Left lung (tissue), 10 donors: ENCODE measurements around the gene CEACAM16. TPM values are rescaled to one million over a fixed set of nuclear protein-coding genes. Genes with fewer than 3 reads are reported as not detected.

Source experiments
- ATAC-seq: fragments of 200-7000 bp; cut with Tn5 transposase; one replicate; pipeline ENCODE4 v1.9.1; 2020; ENCODE audit warnings: moderate library complexity
- DNase-seq, 4 donors: peaks; one replicate each; pipeline ENCODE4 v3.0.0-alpha.2; 2013 to 2020
- H3K27ac ChIP-seq, 2 donors: fragments of 200-600 bp; sonication (generic) in 1 of 2; one replicate each; pipeline versions ENCODE4 v1.5.0 to v1.8.0; 2020 to 2021
- H3K27me3 ChIP-seq, 2 donors: fragments of 200-600 bp; sonication (generic) in 1 of 2; one replicate each; pipeline versions ENCODE4 v1.5.0 to v1.8.0; 2020 to 2021
- H3K36me3 ChIP-seq, 2 donors: fragments of 200-600 bp; sonication (generic) in 1 of 2; one replicate each; pipeline versions ENCODE4 v1.5.0 to v1.8.0; 2020 to 2021
- H3K4me1 ChIP-seq, 2 donors: fragments of 200-600 bp; one replicate each; pipeline ENCODE4 v1.8.0; 2021
- H3K4me3 ChIP-seq, 2 donors: fragments of 200-600 bp; sonication (generic) in 1 of 2; one replicate each; pipeline versions ENCODE4 v1.5.0 to v1.8.0; 2020 to 2021; ENCODE audit warnings: mild to moderate bottlenecking in 1 of 2
- H3K9me3 ChIP-seq, 2 donors: fragments of 200-600 bp; sonication (generic) in 1 of 2; one replicate each; pipeline versions ENCODE4 v1.5.0 to v1.8.0; 2020 to 2021
- CTCF ChIP-seq, 2 donors: fragments of 200-600 bp; sonication (generic) in 1 of 2; IDR thresholded peaks; one replicate each; pipeline versions ENCODE4 v1.5.0 to v1.8.0; 2021; ENCODE audit warnings: antibody characterized with exemption in 2 of 2
- intact Hi-C, 2 donors: fragments of 100-400 bp; cut with DNase I; formaldehyde crosslinking; loops; one replicate each; pipeline versions ENCODE4 v1.11.2 to v1.14.2; 2022
- polyA plus RNA-seq, 6 donors: library from polyadenylated mRNA; unstranded; fragments of 120-200 nt; gene quantifications; one replicate each; pipeline ENCODE4 v1.2.1, GENCODE V29; 2013; ENCODE audit not compliant: insufficient read length in 6 of 6
- total RNA-seq, 2 donors: library from RNA; stranded (reverse); fragmentation: NEBNext Ultra II Directional; extraction: Animal tissue kit (Norgen Biotek cat#: 25700); gene quantifications; one replicate each; pipeline ENCODE4 v1.2.1, GENCODE V29; 2021
- donor health status: DM: no; HTN: yes; CAD: no.
- donor health status: DM: no; HTN: no; CAD: no.

The CEACAM16 gene
- total and polyA plus RNA-seq, 8 donors: 0.20 TPM; not detected in 7

GRCh38 chr19:44657211-44657921 lies 41.6 kb upstream of the CEACAM16 start:
- peak; percentile 95 to 99 for TF ChIP-seq CTCF (IDR thresholded peaks at IDR 0.05)
- peaks cover 0 to 17% of the 10 kb centered on the region in 2 donors for H3K4me1 ChIP-seq
- intact Hi-C loops: loop anchor here (5.0 kb wide), 2 partner anchors 80 to 85 kb away; no protein-coding TSS in a partner anchor
- H3K27me3 ChIP-seq: no peaks in the 10 kb centered on the region
- H3K36me3 ChIP-seq: peaks cover 0 to 95% of the 10 kb centered on the region in 2 donors
- peak; percentile 43 to 87 (median 60) for DNase-seq
- no peaks in the 10 kb centered on the region for H3K9me3 ChIP-seq
- H3K4me3 ChIP-seq: no peak overlapping the region
- ATAC-seq: peak; percentile 56
- H3K27ac ChIP-seq: no peak overlapping the region

GRCh38 chr19:44658069-44658733 lies 40.8 kb upstream of the CEACAM16 start:
- H3K27ac ChIP-seq: no peak overlapping the region
- DNase-seq (no peak), ATAC-seq (no peak)
- intact Hi-C loops: loop anchor here (5.0 kb wide), 2 partner anchors 81 to 86 kb away; no protein-coding TSS in a partner anchor
- H3K27me3 ChIP-seq: no peaks in the 10 kb centered on the region
- TF ChIP-seq CTCF (IDR thresholded peaks at IDR 0.05): no peak
- no peaks in the 10 kb centered on the region for H3K9me3 ChIP-seq
- H3K4me3 ChIP-seq: no peak overlapping the region
- peaks cover 0 to 97% of the 10 kb centered on the region in 2 donors for H3K36me3 ChIP-seq
- H3K4me1 ChIP-seq: peaks cover 0 to 17% of the 10 kb centered on the region in 2 donors

- intact Hi-C loops: no loop called here
- H3K36me3 ChIP-seq: peaks cover 0 to 90% of the 10 kb centered on the region in 2 donors
- DNase-seq: peak in 1 of 4 donors; percentile 62
- peak; percentile 87 for ATAC-seq
- peak overlapping the region in 1 of 2 donors; percentile 23 for H3K27ac ChIP-seq
- no peaks in the 10 kb centered on the region for H3K9me3 ChIP-seq
- H3K27me3 ChIP-seq: no peaks in the 10 kb centered on the region
- H3K4me1 ChIP-seq: peaks cover 0 to 9% of the 10 kb centered on the region in 2 donors
- H3K4me3 ChIP-seq: no peak overlapping the region
- TF ChIP-seq CTCF (IDR thresholded peaks at IDR 0.05): no peak
Measured at GRCh38 chr19:44660081-44660480, 38.9 kb upstream of the CEACAM16 start.

- Histone ChIP-seq H3K36me3 (peaks cover 0 to 79% of the 10 kb centered on the region in 2 donors), H3K9me3 (no peaks in the 10 kb centered on the region), H3K4me3 (no peak overlapping the region), H3K27ac (no peak overlapping the region), H3K27me3 (no peaks in the 10 kb centered on the region), H3K4me1 (peaks cover 0 to 9% of the 10 kb centered on the region in 2 donors)
- DNase-seq: no peak
- ATAC-seq: no peak
- no peak for TF ChIP-seq CTCF (IDR thresholded peaks at IDR 0.05)
- intact Hi-C loops: no loop called here
Measured at GRCh38 chr19:44661205-44661604, 37.7 kb upstream of the CEACAM16 start.

- H3K36me3 ChIP-seq: peaks cover 0 to 72% of the 10 kb centered on the region in 2 donors
- H3K4me3 ChIP-seq: no peak overlapping the region
Measured at GRCh38 chr19:44661904-44662303, 37.0 kb upstream of the CEACAM16 start.

More at GRCh38 chr19:44661904-44662303, 37.0 kb upstream of the CEACAM16 start:
- Histone ChIP-seq H3K4me1 (peaks cover 0 to 6% of the 10 kb centered on the region in 2 donors), H3K27ac (no peak overlapping the region), H3K9me3 (no peaks in the 10 kb centered on the region), H3K27me3 (no peaks in the 10 kb centered on the region)
- no peak for ATAC-seq
- no peak for DNase-seq
- intact Hi-C loops: no loop called here
- TF ChIP-seq CTCF (IDR thresholded peaks at IDR 0.05): no peak
